ENCODE results near the gene GNAO1.

Gene GNAO1

GRCh38 chr16:56191156-56191815 is at the start of gene GNAO1:
Gene GNAO1 (plus strand): TSS chr16:56191489. CDS start chr16:56192236, 747 bp downstream.
- peak; percentile 41 for DNase-seq (ENCODE audit: low read depth)

GRCh38 chr16:56143666-56144065 is 47.6 kb upstream of the GNAO1 start:
- no peak for DNase-seq (ENCODE audit: low read depth)

GRCh38 chr16:56145369-56145768 is 45.9 kb upstream of the GNAO1 start:
- no peak for DNase-seq (ENCODE audit: low read depth)

- no peak for DNase-seq (ENCODE audit: low read depth)
Measured at GRCh38 chr16:56151621-56152020, 39.7 kb upstream of the GNAO1 start.

- no peak for DNase-seq (ENCODE audit: low read depth)
Measured at GRCh38 chr16:56161658-56162057, 29.6 kb upstream of the GNAO1 start.

GRCh38 chr16:56163089-56163488 is 28.2 kb upstream of the GNAO1 start:
- DNase-seq (ENCODE audit: low read depth): no peak

GRCh38 chr16:56163938-56164337 is 27.4 kb upstream of the GNAO1 start:
- no peak for DNase-seq (ENCODE audit: low read depth)

- DNase-seq (ENCODE audit: low read depth): no peak
Measured at GRCh38 chr16:56164636-56165035, 26.7 kb upstream of the GNAO1 start.

- no peak for DNase-seq (ENCODE audit: low read depth)
Measured at GRCh38 chr16:56174411-56174810, 16.9 kb upstream of the GNAO1 start.

- no peak for DNase-seq (ENCODE audit: low read depth)
Measured at GRCh38 chr16:56181401-56181800, 9.9 kb upstream of the GNAO1 start.

GRCh38 chr16:56183266-56183665 is 8.0 kb upstream of the GNAO1 start:
- DNase-seq (ENCODE audit: low read depth): no peak

GRCh38 chr16:56190048-56190676 is 1.1 kb upstream of the GNAO1 start:
- no peak for DNase-seq (ENCODE audit: low read depth)

GRCh38 chr16:56190677-56191155 is 573 bp upstream of the GNAO1 start:
- no peak for DNase-seq (ENCODE audit: low read depth)

- no peak for DNase-seq (ENCODE audit: low read depth)
Measured at GRCh38 chr16:56191835-56192634, 746 bp downstream of the GNAO1 start.

- DNase-seq (ENCODE audit: low read depth): no peak
Measured at GRCh38 chr16:56192635-56192945, 1.3 kb downstream of the GNAO1 start.

- DNase-seq (ENCODE audit: low read depth): no peak
Measured at GRCh38 chr16:56192986-56193945, 2.0 kb downstream of the GNAO1 start.

GRCh38 chr16:56193951-56194726 is 2.9 kb downstream of the GNAO1 start:
- peak; percentile 42 for DNase-seq (ENCODE audit: low read depth)

- DNase-seq (ENCODE audit: low read depth): no peak
Measured at GRCh38 chr16:56195151-56195550, 3.9 kb downstream of the GNAO1 start.

GRCh38 chr16:56196381-56196780 is 5.1 kb downstream of the GNAO1 start:
- no peak for DNase-seq (ENCODE audit: low read depth)

GRCh38 chr16:56197192-56197992 is 6.1 kb downstream of the GNAO1 start:
- no peak for DNase-seq (ENCODE audit: low read depth)

Measured in stimulated activated CD8-positive, alpha-beta memory T cell treated with anti-CD3 and anti-CD28 coated beads, Interleukin-15, amount 100 ng/mL, for 24 hours (primary cell).